HFF-Myc (cell line): ENCODE results near the gene ZNF532.

Source experiments
- DNase-seq: peaks from one replicate; pipeline ENCODE4 v3.0.0-alpha.2; 2011; ENCODE audit warnings: low read depth; ENCODE audit errors: extremely low read depth
- H3K4me3 ChIP-seq: replicated peaks from 2 replicates; pipeline ENCODE4 v1.5.1; 2011; ENCODE audit warnings: low read depth, mild to moderate bottlenecking, control low read depth, low read length
- TF ChIP-seq, protein P1 (sequence below): IDR thresholded peaks from 2 replicates; pipeline ENCODE4 v1.5.1; 2012; ENCODE audit warnings: mild to moderate bottlenecking, low read depth, low read length, control low read depth; ENCODE audit errors: missing control alignments

ZNF532 gene

DNA sequence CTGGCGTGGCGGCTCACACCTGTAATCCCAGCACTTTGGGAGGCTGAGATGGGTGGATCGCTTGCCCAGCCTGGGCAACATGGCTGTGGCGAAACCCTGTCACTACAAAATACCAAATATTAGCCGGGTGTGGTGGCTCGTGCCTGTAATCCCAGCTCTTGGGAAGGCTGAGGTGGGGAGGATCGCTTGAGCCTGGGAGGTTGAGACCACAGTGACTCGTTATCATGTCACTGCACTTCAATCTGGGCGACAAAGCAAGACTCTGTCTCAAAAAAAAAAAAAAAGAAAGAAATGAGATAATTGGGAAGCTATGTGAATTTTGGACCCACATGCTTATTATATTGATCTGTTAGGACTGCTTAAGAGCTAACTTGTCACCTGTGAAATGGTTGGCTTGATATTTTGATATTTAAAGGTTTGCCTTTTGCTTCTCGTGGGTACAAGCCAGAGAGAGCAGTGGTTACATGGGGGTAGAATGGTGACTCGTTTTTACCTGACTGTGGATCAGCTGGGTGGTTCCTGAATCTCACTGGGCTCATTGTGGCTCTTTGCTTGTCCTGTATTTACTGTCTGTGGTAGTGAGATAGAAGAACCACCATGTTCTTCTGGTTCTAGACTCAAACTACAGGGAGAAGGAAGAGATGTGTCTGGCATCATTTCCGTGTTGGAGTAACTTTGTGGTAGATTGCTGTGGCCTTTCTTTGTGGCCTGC lies 28.9 kb downstream of the ZNF532 start:
- no peak overlapping the region for H3K4me3 ChIP-seq
- TF ChIP-seq, protein P1, sequence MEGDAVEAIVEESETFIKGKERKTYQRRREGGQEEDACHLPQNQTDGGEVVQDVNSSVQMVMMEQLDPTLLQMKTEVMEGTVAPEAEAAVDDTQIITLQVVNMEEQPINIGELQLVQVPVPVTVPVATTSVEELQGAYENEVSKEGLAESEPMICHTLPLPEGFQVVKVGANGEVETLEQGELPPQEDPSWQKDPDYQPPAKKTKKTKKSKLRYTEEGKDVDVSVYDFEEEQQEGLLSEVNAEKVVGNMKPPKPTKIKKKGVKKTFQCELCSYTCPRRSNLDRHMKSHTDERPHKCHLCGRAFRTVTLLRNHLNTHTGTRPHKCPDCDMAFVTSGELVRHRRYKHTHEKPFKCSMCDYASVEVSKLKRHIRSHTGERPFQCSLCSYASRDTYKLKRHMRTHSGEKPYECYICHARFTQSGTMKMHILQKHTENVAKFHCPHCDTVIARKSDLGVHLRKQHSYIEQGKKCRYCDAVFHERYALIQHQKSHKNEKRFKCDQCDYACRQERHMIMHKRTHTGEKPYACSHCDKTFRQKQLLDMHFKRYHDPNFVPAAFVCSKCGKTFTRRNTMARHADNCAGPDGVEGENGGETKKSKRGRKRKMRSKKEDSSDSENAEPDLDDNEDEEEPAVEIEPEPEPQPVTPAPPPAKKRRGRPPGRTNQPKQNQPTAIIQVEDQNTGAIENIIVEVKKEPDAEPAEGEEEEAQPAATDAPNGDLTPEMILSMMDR = no peak
- no peak for DNase-seq

DNA sequence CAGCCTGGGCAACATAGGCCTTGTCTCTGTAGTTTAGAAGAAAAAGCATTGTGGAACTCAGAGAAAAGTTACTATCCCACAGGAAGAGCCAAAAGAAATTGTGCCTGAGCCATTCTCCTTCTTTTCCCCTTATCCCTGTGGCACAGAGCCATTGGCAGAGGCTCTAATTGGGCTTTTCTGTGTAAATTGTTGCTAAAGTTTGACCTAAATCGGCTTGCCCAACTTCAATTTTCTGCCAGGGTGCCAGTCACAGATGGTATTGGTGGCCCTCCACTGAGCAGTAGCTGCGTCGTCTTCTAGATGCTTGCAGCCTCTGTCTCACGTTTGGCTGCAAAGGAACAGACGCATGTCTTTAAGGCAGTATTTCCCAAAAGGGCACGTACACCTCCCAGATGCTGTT lies 30.3 kb downstream of the ZNF532 start:
- no peak overlapping the region for H3K4me3 ChIP-seq
- TF ChIP-seq, protein P1 = no peak
- DNase-seq = no peak

DNA sequence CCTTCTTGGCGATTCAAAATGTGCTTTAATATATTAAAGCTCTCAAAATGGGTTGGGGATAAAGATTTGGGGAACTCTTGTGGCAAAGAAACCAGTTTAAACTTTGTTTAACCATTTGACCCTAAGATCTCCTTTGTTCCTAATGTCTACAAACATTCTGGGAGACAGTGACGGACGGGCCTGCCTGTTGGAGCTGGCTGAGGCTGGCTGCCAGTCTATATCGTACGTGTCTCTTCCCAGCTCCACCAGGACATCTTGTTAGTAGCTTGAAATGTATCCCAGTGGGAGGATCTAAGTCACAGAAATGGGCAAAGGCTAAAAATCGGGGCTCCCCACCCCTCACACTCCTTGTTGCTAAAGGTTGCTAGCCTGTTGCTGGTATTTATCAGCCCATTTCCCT lies 30.7 kb downstream of the ZNF532 start:
- DNase-seq = no peak
- TF ChIP-seq, protein P1 = no peak
- no peak overlapping the region for H3K4me3 ChIP-seq

DNA sequence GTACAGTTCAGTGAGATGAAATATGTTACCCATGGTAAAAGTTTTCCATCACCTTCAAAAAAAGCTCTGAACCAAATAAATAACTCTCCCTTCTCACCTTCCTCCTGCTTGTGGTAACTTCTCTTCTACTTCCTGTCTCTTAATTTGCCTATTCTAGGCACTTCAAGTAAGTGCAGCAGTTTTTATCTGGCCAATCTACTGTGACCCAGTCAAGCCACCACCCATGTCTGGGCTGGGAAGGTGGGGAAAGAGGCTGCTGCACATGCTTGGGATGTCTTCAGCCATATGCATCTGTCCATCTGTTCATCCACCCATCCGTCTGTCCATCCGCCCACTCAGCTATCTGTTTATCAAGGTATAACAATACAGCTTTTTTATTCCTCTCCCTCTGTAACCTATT lies 31.6 kb downstream of the ZNF532 start:
- H3K4me3 ChIP-seq = no peak overlapping the region
- DNase-seq = no peak
- TF ChIP-seq, protein P1 = no peak

DNA sequence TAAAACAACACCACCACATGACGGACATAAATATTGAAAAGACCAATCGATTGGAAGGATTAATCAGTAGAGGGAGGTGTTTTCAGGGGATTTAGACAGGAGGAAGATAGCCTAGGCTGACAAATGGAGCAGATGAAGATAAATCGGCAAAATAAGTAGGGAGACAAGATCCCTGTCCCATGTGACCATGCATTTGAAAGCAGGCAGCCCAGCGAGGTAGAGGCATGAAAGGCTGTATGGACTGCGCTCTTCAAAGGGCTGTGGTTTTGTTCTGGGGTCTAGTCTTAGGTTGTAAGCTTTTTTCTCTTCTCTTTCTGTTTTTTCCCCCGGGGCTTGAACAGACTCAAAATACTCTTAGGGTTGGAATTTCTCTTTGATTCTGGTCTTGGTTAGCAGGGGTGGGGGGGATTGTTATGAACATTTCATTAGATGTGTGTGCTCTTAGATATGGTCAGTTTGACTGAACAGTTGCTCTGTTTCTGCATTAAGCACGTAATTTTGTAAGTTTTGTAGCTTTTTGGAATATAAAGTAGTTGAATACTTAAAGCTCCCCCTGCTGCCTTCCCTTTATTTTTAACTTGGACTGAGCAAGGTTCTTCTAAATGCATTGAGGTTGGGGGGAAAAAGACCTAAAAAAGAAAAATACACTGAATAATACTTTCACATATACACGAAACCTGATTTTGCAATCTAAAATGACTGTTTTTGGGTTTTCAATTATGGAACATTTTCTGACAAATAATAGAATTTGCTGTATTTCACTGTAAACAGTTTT lies 32.2 kb downstream of the ZNF532 start:
- DNase-seq = no peak
- TF ChIP-seq, protein P1 = no peak
- no peak overlapping the region for H3K4me3 ChIP-seq

DNA sequence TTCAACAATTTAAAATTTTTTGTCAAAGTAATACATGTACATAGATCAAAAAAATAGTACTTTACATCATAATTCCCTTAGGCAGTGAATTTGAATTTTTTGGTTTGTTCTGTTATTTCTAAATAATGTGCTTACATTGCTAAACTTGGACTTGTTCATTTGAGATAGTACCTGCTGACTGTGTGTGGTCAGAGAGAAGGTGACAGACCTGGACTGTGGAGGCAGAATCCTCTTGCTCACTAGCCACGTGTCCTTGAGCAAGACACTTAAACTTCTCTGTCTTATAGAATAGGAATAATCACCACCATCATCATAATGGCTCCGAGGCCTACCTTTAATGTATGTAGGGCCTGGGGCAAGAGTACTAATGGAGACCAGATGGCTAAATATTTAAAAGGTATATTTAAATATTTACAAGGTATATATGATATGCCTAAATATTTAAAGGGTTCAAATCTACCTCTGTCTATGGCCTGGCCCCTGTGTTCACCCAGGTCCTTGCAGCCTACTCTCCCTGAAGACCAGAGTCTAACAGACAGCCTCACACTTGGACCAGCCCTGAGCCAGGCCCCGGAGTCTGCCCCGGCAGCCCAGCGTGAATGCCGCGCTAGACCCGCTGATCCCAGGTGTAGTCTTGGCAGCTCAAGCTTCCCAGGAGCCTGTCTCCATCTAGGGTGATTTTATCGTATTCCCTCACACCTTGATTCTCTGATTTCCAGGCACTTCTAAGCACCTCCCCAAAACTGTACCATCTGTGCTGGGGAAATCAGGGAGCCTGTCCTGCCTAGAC lies 33.5 kb downstream of the ZNF532 start:
- TF ChIP-seq, protein P1 = no peak
- no peak overlapping the region for H3K4me3 ChIP-seq
- no peak for DNase-seq
